Cerebellar nuclear complex (tissue), 1 donor: ENCODE results near the gene KRTAP13-3.

ENCODE experiments used
- DNase-seq, 2 experiments: peaks; one replicate each; lab custom pipeline; 2025; lab: John Stamatoyannopoulos, UW

KRTAP13-3 gene, protein sequence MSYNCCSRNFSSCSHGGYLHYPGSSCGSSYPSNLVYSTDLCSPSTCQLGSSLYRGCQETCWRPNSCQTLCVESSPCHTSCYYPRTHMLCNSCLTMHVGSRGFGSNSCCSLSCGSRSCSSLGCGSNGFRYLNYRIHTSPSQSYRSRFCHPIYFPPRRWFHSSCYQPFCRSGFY

GRCh38 chr21:30425826-30426225 is at the start of gene KRTAP13-3:
Gene KRTAP13-3 (minus strand): TSS chr21:30425926. CDS start chr21:30425912, 14 bp downstream.
- DNase-seq = no peak

DNA sequence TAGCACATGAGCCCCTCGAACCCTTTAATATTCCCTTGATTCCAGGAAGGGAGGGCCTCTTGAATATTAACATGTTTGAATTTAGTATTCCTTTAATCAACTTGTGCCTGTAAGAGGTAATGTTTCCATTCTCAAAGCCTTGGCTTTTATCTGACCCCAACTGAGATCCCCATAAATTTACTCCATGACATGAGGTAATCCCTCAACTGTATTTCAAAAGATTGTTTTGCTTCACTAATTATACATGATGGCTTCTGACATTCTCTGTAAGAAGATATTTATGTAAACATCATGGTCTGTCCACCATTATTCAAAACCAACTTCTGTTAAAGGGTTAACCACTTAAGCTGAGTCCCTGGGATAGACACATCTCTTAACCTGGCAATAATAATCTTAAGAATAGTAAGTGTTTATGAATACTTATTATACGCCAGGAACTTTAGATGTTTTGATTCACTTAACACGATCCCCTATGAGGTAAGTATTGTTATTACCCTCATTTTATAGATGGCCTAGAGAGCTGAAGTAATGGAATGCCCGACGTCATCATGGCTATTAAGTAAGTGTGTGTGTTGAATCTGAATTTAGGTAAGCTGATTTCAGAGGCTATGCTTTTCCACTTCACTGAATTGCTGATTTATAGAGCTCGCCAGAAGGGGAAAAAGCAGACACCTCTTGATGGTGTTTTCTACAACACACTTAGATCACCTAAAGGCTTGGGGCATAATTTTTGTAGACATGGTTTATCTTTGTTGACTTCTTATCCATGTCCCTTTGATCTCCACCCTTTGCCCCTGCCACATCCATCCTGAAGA is 43.4 kb upstream of the KRTAP13-3 start:
- no peak for DNase-seq

DNA sequence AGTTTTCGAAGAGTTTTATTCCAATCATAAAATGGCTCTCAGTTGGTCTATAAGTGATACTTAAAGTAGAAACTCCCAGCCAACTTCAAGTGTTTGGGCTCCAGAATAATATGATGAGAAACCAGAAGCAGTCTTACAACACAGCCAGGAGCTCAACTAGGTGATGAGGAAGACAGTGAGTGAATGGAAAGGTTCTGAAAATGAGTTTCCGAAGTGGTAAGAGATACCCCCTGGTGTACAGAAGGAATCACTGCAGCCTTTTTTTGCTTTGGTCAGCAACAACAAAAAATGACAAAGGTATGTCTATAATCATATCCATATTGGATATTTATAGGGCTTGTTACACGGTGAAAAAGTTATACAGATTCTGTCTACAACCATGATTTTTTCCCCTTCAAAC is 38.0 kb upstream of the KRTAP13-3 start:
- no peak for DNase-seq

DNA sequence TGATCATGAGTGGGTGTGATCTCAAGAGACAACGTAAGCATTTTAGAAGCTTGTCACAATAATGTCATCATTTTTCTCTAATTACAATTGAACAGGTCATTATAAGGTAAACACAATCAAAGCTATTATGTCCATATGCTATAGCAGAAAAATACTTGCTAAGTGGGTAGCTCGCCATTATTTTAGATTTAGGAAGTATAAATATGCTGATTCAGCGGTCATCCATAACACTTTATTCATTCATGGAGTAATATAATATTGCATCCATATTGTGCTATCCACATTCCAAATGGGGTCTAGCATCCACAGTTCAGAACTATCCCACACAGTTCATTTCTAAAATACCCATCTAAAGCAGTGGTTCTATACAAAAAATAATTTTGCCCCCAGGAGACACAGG is 22.8 kb upstream of the KRTAP13-3 start:
- no peak for DNase-seq

DNA sequence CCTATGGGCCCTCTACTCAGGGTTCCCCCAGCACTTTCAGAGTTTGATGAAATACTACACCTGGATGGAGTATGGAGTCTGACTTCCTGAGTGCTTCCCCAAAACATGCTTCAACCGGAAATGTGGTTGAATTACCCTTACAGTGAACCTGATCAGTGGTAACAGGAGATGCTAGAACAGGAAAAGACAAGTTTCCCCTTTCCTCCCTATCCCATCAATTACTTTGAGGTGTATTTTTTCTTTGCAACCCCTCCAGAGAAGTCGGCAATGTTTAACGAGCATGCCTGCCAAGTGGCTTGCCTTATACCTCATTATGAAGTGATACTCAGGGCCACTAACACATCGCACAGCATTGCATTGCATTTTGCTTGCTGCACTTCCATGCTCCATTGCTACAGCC is 21.3 kb upstream of the KRTAP13-3 start:
- DNase-seq = no peak

DNA sequence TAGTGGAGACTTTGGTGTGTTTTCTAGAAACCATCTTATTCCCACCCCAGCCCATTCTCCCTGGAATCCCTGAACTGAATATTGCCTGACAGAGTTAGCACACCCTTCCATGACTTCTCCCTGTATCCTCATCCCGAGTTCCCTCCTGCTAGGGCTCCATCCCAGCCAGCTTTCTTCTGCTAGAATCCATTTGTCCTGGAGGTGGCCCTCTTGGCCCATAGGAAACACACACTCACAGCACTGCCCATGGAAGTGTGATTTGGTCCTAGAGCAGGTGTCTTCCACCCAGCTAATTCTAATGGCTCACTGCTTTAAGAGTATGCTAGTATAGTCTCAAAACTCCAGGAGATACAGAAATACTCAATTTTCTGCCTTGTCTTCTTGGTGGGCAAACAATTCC is 18.5 kb upstream of the KRTAP13-3 start:
- DNase-seq = no peak

- DNase-seq = no peak
Measured at GRCh38 chr21:30443226-30443625, 17.5 kb upstream of the KRTAP13-3 start.

- DNase-seq = no peak
Measured at GRCh38 chr21:30439975-30440374, 14.2 kb upstream of the KRTAP13-3 start, which contains the start of gene KRTAP15-1. Gene KRTAP15-1 (plus strand): TSS chr21:30440275. CDS start chr21:30440328, 53 bp downstream.

DNA sequence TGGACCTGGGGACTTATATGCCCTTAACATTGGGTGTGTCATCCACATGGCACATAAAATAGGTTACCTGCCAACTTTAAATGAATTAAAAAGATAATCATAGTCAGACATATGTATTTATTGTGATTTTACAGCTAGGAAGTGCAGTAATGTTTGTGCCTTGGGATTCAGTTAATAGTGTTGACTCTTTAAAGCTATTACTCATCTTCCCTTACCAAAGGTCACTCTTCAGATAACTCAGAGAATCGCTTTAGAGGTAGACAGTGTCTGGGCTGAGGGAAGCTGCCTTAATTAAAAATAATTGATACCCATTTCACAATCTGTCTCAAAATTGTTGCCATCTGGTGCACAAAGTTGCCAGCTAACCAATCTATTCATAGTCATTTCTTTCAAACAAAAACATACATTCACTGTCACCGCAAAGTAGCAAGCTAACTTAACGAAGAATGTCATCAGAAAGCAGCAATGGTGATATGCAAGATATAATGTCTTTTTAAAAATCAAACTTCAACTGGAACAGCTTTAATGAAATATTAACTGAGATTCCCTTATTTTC is 11.4 kb upstream of the KRTAP13-3 start:
- no peak for DNase-seq

- DNase-seq = no peak
Measured at GRCh38 chr21:30434033-30434631, 8.4 kb upstream of the KRTAP13-3 start.

DNA sequence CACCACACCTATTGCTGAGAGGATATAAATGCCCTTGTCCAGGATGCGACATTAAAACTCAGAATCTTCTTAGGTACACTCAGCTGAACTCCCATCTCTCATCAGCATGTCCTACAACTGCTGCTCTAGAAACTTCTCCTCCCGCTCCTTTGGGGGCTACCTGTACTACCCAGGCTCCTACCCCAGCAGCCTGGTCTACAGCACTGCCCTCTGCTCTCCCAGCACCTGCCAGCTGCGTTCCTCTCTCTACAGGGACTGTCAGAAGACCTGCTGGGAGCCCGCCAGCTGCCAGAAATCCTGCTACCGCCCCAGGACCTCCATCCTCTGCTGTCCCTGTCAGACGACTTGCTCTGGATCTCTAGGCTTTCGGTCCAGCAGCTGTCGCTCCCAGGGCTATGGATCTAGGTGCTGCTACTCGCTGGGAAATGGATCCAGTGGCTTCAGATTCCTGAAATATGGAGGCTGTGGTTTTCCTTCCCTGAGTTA is 4.5 kb upstream of the KRTAP13-3 start, which contains the start of gene KRTAP13-4:
Gene KRTAP13-4 (plus strand): TSS at position 51 of the 486 bp plus-strand sequence. CDS start 56 bp downstream, at position 107.
- no peak for DNase-seq

- no peak for DNase-seq
Measured at GRCh38 chr21:30426731-30427130, 1.0 kb upstream of the KRTAP13-3 start.

GRCh38 chr21:30415993-30416392 is 9.7 kb downstream of the KRTAP13-3 start:
- no peak for DNase-seq

GRCh38 chr21:30408782-30409494 is 16.8 kb downstream of the KRTAP13-3 start:
- no peak for DNase-seq

GRCh38 chr21:30395731-30396130 is 30.0 kb downstream of the KRTAP13-3 start, which contains the start of gene KRTAP13-1:
Gene KRTAP13-1 (plus strand): TSS chr21:30396031. CDS start chr21:30396087, 56 bp downstream.
- DNase-seq = no peak

DNA sequence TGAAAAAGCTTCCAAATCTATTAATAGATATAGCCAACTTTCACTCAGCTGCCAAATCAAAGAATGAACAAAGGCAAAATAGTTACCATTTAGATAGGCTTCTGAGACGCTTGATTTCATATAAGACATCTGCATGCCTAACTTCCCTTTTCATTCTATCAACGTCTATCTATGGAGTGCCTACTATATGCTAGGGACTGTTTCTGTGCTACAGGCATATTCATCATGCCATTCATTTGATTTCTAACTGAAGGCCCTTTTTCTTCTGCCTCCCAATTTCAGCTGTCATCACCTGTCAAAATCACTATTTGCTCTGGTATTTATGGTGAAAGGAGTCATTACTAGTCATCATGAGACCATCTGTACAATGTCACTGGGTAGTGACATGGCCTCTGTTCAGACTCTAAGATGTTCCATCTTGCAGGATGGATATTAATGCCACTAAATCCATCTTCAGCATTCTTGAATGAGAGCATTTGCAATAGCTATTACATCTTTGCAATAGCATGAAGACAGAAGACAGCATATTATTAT is 34.2 kb downstream of the KRTAP13-3 start:
- no peak for DNase-seq

GRCh38 chr21:30382201-30382600 is 43.5 kb downstream of the KRTAP13-3 start:
- no peak for DNase-seq
